ENCODE data around the gene PLA2G2C. TPM values are rescaled to one million over a fixed set of nuclear protein-coding genes. Genes with fewer than 3 reads are reported as not detected.

PLA2G2C gene
- total and polyA plus RNA-seq, 2 of the 8 experiments (the other 6 are each of a cell fraction or from before 2014, with no cell fraction given): not detected

DNA sequence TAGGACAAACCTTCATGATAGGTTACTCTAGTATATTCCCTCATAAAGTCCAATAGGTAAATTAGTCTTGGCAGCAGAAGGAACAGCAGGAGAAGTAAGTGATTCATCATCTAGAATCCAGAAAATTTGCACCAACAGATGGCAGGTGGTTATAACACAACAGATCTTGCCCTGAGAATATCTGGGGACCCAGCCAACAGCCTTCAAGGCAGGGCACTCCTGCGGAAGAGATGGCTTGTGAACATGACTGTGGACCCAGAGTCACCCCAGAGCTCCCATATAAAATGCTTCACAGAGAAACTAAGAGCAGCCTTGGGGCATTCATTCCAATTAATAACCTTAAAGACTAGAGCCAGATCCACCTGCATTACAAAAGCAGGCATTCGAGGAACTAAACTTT is 7.9 kb upstream of the PLA2G2C start (continued):
- TF ChIP-seq NRF1 (IDR thresholded peaks at IDR 0.05; ENCODE audit: low read depth, low read length): no peak
- TF ChIP-seq SP1 (IDR thresholded peaks at IDR 0.05; ENCODE audit: low read depth, low read length): no peak

Data from H1 (cell line).